ENCODE results near the gene CPA5. TPM values are rescaled to one million over a fixed set of nuclear protein-coding genes. Genes with fewer than 3 reads are reported as not detected.

CPA5 gene
- total and polyA plus RNA-seq, 2 experiments from 2014 or later: not detected

GRCh38 chr7:130384371-130384801 is 39.8 kb downstream of the CPA5 start:
- DNase-seq (ENCODE audit: low spot score): no peak
- H3K4me3 Mint-ChIP-seq: no peak overlapping the region

More at GRCh38 chr7:130384371-130384801, 39.8 kb downstream of the CPA5 start:
- Mint-ChIP-seq H3K4me1 (peaks cover 4% of the 10 kb centered on the region; the same call in 2 of the 3 replicates), H3K27me3 (ENCODE audit: insufficient read depth, low read depth, poor library complexity) (peaks cover 7% of the 10 kb centered on the region), H3K27ac (no peak overlapping the region), H3K36me3 (ENCODE audit: low read depth) (peaks cover 3% of the 10 kb centered on the region; the same call in 2 of the 3 replicates), H3K9me3 (peaks cover 4% of the 10 kb centered on the region)
- TF ChIP-seq NANOG (IDR thresholded peaks at IDR 0.05; ENCODE audit: borderline replicate concordance) (no peak), CREB1 (CRISPR knock-in tag; IDR thresholded peaks at IDR 0.05; ENCODE audit: low read depth) (no peak), REST (IDR thresholded peaks at IDR 0.05; ENCODE audit: unreplicated experiment) (no peak), POLR2AphosphoS5 (IDR thresholded peaks at IDR 0.05; ENCODE audit: low read depth) (no peak), JUNB (IDR thresholded peaks at IDR 0.05; ENCODE audit: unreplicated experiment) (no peak), ETS1 (IDR thresholded peaks at IDR 0.05) (no peak), ZNF331 (CRISPR knock-in tag; IDR thresholded peaks at IDR 0.05; ENCODE audit: low read depth) (no peak), EZH2phosphoT487 (IDR thresholded peaks at IDR 0.05; ENCODE audit: unreplicated experiment) (no peak), STAT1 (IDR thresholded peaks at IDR 0.05; ENCODE audit: unreplicated experiment) (no peak), EZH2 (IDR thresholded peaks at IDR 0.05; ENCODE audit: low read depth, unreplicated experiment) (no peak), CTCF (conservative IDR thresholded peaks at IDR 0.05; ENCODE audit: low read depth in 2 of 2) (no peak)
- H3K4me3 ChIP-seq: no peak overlapping the region
- no peak overlapping the region for H3K27ac ChIP-seq (ENCODE audit: low read depth)
- H3K79me2 ChIP-seq (replicated peaks; ENCODE audit: insufficient read depth): no peaks in the 10 kb centered on the region
- H2AFZ ChIP-seq: no peak overlapping the region
- H3K4me2 ChIP-seq: no peak overlapping the region
- ATAC-seq: no peak
- no peaks in the 10 kb centered on the region for H3F3A ChIP-seq (replicated peaks; ENCODE audit: low read depth)
- H3K27me3 ChIP-seq (ENCODE audit: insufficient read depth): no peaks in the 10 kb centered on the region
- H4K20me1 ChIP-seq (replicated peaks; ENCODE audit: insufficient read depth): no peaks in the 10 kb centered on the region
- no peaks in the 10 kb centered on the region for H3K4me1 ChIP-seq (ENCODE audit: insufficient read depth)
- peaks cover 6% of the 10 kb centered on the region; the same call in 1 of the 2 replicates for H3K9me2 ChIP-seq (ENCODE audit: insufficient read depth)
- H3K36me3 ChIP-seq (ENCODE audit: insufficient read depth): no peaks in the 10 kb centered on the region

All from GM23338 (cell line).